ENCODE data around the gene SLC22A23. TPM values are rescaled to one million over a fixed set of nuclear protein-coding genes. Genes with fewer than 3 reads are reported as not detected.

SLC22A23 gene
- total RNA-seq, 6 donors from 2014 or later = 18.2 to 73.1 (median 28.3) TPM

DNA sequence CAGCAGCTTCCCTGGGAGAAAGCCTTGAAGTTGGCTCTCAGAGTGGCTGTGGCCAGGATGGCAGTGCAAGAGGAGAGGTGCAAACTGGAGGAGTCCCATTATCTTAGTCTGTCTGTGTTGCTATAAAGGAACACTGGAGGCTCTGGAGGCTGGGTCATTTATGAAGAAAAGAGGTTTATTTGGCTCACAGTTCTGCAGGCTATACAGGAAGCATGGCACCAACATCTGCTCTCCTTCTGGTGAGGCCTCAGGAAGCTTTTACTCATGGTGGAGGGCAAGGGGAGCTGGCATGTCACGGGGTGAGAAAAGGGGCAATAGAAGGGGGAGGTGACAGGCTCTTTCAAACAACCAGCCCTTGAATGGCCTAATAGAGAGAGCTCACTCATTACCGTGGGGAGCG lies 151.0 kb downstream of the SLC22A23 start:
- 91 to 94% methylated on average over 3 of the region's 3 CpGs for WGBS, 2 donors
- DNase-seq = no peak
- TF ChIP-seq, protein P1, sequence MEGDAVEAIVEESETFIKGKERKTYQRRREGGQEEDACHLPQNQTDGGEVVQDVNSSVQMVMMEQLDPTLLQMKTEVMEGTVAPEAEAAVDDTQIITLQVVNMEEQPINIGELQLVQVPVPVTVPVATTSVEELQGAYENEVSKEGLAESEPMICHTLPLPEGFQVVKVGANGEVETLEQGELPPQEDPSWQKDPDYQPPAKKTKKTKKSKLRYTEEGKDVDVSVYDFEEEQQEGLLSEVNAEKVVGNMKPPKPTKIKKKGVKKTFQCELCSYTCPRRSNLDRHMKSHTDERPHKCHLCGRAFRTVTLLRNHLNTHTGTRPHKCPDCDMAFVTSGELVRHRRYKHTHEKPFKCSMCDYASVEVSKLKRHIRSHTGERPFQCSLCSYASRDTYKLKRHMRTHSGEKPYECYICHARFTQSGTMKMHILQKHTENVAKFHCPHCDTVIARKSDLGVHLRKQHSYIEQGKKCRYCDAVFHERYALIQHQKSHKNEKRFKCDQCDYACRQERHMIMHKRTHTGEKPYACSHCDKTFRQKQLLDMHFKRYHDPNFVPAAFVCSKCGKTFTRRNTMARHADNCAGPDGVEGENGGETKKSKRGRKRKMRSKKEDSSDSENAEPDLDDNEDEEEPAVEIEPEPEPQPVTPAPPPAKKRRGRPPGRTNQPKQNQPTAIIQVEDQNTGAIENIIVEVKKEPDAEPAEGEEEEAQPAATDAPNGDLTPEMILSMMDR (IDR thresholded peaks at IDR 0.05) = no peak
- TF ChIP-seq POLR2A (IDR thresholded peaks at IDR 0.05) = no peak
- no peak for TF ChIP-seq EP300 (IDR thresholded peaks at IDR 0.05)
- TF ChIP-seq POLR2AphosphoS5 (IDR thresholded peaks at IDR 0.05) = no peak
- Histone ChIP-seq H3K27ac (no peak overlapping the region), H3K9me3 (peaks cover 0 to 4% (median 0%) of the 10 kb centered on the region in 4 donors), H3K4me3 (no peak overlapping the region), H3K36me3 (no peaks in the 10 kb centered on the region), H3K4me1 (no peaks in the 10 kb centered on the region), H3K27me3 (no peaks in the 10 kb centered on the region)
- ATAC-seq (ENCODE audit: low FRiP score in 2 of 2) = no peak

DNA sequence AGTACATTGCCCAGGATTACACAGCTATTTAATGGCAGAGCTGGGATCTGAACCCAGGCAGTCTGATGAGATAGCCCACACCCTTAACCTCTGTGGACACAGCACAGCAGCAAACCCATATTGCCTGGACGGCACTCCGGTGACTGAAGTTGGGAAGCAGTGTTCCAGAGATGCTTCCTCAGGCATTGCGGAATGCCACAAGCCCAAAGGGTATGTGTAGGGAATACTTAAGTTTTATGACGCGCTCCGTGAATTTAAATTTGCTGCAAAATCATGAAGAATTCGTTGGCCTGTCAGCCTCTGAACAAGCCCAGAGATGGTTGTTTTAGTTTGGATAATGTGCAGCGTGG lies 151.7 kb downstream of the SLC22A23 start:
- Histone ChIP-seq H3K27ac (no peak overlapping the region), H3K9me3 (peaks cover 0 to 4% (median 0%) of the 10 kb centered on the region in 4 donors), H3K27me3 (no peaks in the 10 kb centered on the region), H3K4me3 (no peak overlapping the region), H3K36me3 (no peaks in the 10 kb centered on the region), H3K4me1 (no peaks in the 10 kb centered on the region)
- no peak for TF ChIP-seq EP300 (IDR thresholded peaks at IDR 0.05)
- no peak for TF ChIP-seq POLR2A (IDR thresholded peaks at IDR 0.05)
- TF ChIP-seq, protein P1 (IDR thresholded peaks at IDR 0.05) = no peak
- TF ChIP-seq POLR2AphosphoS5 (IDR thresholded peaks at IDR 0.05) = no peak
- DNase-seq = no peak
- 91 to 98% methylated on average over 8 of the region's 8 CpGs for WGBS, 2 donors
- no peak for ATAC-seq (ENCODE audit: low FRiP score in 2 of 2)

DNA sequence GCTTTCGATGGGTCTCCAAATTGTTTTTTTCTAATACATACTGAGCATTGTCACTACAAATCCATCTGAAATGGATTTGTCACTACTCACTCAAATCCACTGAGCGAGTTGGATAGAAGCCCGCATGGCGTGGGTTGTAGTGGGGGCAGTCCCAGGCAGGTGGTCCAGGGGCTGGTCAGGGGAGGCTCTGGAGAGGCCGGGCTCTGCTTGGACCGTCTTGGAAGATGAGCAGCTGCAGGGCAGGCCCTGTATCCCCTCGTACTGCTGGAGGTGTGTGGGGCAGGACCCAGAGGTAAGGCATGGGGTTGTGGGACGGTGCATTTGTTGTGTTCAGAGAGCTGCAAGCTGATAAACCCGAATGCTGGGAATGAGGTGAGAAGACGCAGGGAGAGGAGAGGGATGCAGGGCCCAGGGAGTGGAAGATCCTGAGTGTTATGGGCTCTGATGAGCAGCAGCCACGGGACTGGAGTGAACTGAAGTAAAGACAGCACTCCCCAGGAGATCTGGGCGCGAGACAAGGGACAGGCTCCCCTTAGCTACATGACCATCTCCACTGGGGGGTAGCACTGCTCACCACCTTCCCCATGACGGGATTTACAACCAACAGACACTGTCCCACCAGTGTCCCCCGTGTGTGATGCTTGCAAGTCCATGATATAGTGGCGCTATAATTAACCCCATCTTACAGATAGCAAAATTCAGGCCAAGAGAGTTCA lies 152.2 kb downstream of the SLC22A23 start:
- Histone ChIP-seq H3K36me3 (no peaks in the 10 kb centered on the region), H3K9me3 (peaks cover 0 to 4% (median 0%) of the 10 kb centered on the region in 4 donors), H3K27me3 (no peaks in the 10 kb centered on the region), H3K4me1 (no peaks in the 10 kb centered on the region), H3K27ac (no peak overlapping the region), H3K4me3 (no peak overlapping the region)
- DNase-seq = no peak
- TF ChIP-seq EP300 (IDR thresholded peaks at IDR 0.05) (no peak), POLR2A (IDR thresholded peaks at IDR 0.05) (no peak), POLR2AphosphoS5 (IDR thresholded peaks at IDR 0.05) (no peak)
- TF ChIP-seq, protein P1 (IDR thresholded peaks at IDR 0.05) = no peak
- peak in 1 of 2 donors; percentile 42 for ATAC-seq (ENCODE audit: low FRiP score in 2 of 2)
- 92% methylated on average over 16 of the region's 16 CpGs for WGBS, 2 donors

DNA sequence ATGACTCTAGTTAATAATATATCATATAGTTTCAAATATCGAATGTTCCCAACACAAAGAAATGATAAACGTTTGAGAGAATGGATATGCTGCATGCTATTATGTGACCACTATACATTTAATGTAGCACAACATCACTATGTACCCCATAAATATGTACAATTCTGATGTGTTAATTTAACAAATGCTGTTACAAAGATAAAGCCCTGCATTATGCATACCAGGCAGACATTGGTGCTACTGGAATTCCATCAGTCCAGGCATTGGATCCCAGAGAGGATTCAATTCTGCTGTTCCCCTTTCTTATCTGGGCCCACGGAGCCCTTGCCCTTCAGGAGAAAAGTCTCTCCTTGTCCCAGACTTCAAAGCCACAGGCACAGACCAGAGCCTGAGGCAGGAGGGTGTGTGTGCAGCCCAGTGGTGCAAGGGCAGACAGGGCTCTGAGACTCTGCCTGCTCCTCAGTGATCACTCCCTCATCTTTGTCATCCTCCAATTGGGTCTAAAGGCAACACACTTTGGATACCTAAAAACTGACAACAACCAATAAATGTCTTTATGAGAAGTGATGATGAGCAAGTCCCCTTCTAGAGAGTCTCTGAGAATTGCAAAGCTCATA lies 152.9 kb downstream of the SLC22A23 start:
- no peak for DNase-seq
- H3K4me3 ChIP-seq = no peak overlapping the region
- ATAC-seq (ENCODE audit: low FRiP score in 2 of 2) = no peak
- TF ChIP-seq EP300 (IDR thresholded peaks at IDR 0.05) (no peak), POLR2AphosphoS5 (IDR thresholded peaks at IDR 0.05) (no peak), POLR2A (IDR thresholded peaks at IDR 0.05) (no peak)
- TF ChIP-seq, protein P1 (IDR thresholded peaks at IDR 0.05) = no peak
- no peaks in the 10 kb centered on the region for H3K27me3 ChIP-seq
- H3K36me3 ChIP-seq = no peaks in the 10 kb centered on the region
- WGBS, 2 donors = 88 to 93% methylated on average over 3 of the region's 3 CpGs
- H3K4me1 ChIP-seq = no peaks in the 10 kb centered on the region
- peaks cover 0 to 4% (median 0%) of the 10 kb centered on the region in 4 donors for H3K9me3 ChIP-seq
- no peak overlapping the region for H3K27ac ChIP-seq
